Keratinocyte (primary cell): ENCODE results near the gene CKAP4. TPM values are rescaled to one million over a fixed set of nuclear protein-coding genes. Genes with fewer than 3 reads are reported as not detected.

Source experiments
- DNase-seq: peaks from one replicate; pipeline ENCODE4 v3.0.0-alpha.2; 2011; ENCODE audit warnings: low read depth, missing footprints, low spot score
- FAIRE-seq: peaks from 2 replicates; lab custom pipeline; 2011; peaks lifted over from hg19 to GRCh38; lab: Jason Lieb, UNC
- H2AFZ ChIP-seq: 2 replicates; pipeline ENCODE4 v1.6.0; 2012; ENCODE audit warnings: low read length, control low read depth, inconsistent platforms; ENCODE audit not compliant: control insufficient read depth
- H3K27ac ChIP-seq: 2 replicates; pipeline ENCODE4 v1.5.1; 2011; ENCODE audit warnings: low read length; ENCODE audit not compliant: control insufficient read depth, insufficient read depth
- H3K27me3 ChIP-seq: 3 replicates; pipeline ENCODE4 v1.6.0; 2011; ENCODE audit warnings: low read length; ENCODE audit not compliant: control insufficient read depth, insufficient read depth; ENCODE audit errors: extremely low read depth
- H3K36me3 ChIP-seq, 2 experiments: 2 replicates in 1 of 2; 3 replicates in 1 of 2; pipeline ENCODE4 v1.5.1; 2011; ENCODE audit warnings: low read length in 2 of 2, mild to moderate bottlenecking in 1 of 2; ENCODE audit not compliant: control insufficient read depth in 2 of 2, insufficient read depth in 2 of 2; ENCODE audit errors: extremely low read depth in 1 of 2
- H3K4me1 ChIP-seq: 3 replicates; pipeline ENCODE4 v1.5.1; 2011; ENCODE audit warnings: low read length; ENCODE audit not compliant: control insufficient read depth, insufficient read depth; ENCODE audit errors: extremely low read depth
- H3K4me2 ChIP-seq: 3 replicates; pipeline ENCODE4 v1.6.0; 2011; ENCODE audit warnings: low read depth, low read length; ENCODE audit not compliant: control insufficient read depth, insufficient read depth; ENCODE audit errors: extremely low read depth
- H3K4me3 ChIP-seq, 3 experiments: fragments of 200-600 bp in 1 of 3; sonication (generic) in 1 of 3; 2 replicates in 2 of 3; 3 replicates in 1 of 3; pipeline ENCODE4 v1.5.1; 2011 to 2016; ENCODE audit warnings: low read length in 3 of 3, mild to moderate bottlenecking in 3 of 3, control low read depth in 2 of 3, inconsistent platforms in 1 of 3, low read depth in 1 of 3, mixed read lengths in 1 of 3, mixed run types in 1 of 3, moderate library complexity in 1 of 3; ENCODE audit not compliant: control insufficient read depth in 2 of 3, insufficient read depth in 2 of 3; ENCODE audit errors: extremely low read depth in 1 of 3
- H3K79me2 ChIP-seq: 2 replicates; pipeline ENCODE4 v1.6.0; 2012; ENCODE audit warnings: low read length; ENCODE audit not compliant: control insufficient read depth, insufficient read depth
- H3K9ac ChIP-seq: 3 replicates; pipeline ENCODE4 v1.6.0; 2011; ENCODE audit warnings: low read length; ENCODE audit not compliant: control insufficient read depth, insufficient read depth; ENCODE audit errors: extremely low read depth
- H3K9me1 ChIP-seq: 3 replicates; pipeline ENCODE4 v1.6.0; 2011; ENCODE audit warnings: low read length; ENCODE audit not compliant: control insufficient read depth, insufficient read depth; ENCODE audit errors: extremely low read depth
- H3K9me3 ChIP-seq: 2 replicates; pipeline ENCODE4 v1.5.1; 2012; ENCODE audit warnings: low read depth, low read length; ENCODE audit not compliant: control insufficient read depth
- H4K20me1 ChIP-seq: 3 replicates; pipeline ENCODE4 v1.6.0; 2011; ENCODE audit warnings: low read length; ENCODE audit not compliant: control insufficient read depth, insufficient read depth; ENCODE audit errors: extremely low read depth
- EZH2 ChIP-seq: IDR thresholded peaks from one replicate; pipeline ENCODE4 v1.6.1; 2012; ENCODE audit warnings: inconsistent platforms, mild to moderate bottlenecking, low read length, moderate library complexity
- dilution Hi-C: fragments of 300-500 bp; cut with MboI; formaldehyde crosslinking; loops from one replicate; pipeline ENCODE4 v1.7.0; 2020; ENCODE audit warnings: low sequenced_read_pairs; ENCODE audit not compliant: extremely low pct_ligation_motif_present
- polyA plus RNA-seq, 5 experiments: library from polyadenylated mRNA; depleted of rRNA in 3 of 5; stranded (reverse) in 3 of 5; stranded (forward) in 1 of 5; unstranded in 1 of 5; fragments of >200 nt; gene quantifications; 1 replicate in 1 of 5; 2 replicates in 3 of 5; 3 replicates in 1 of 5; pipeline versions ENCODE4 v1.2.1 to v1.2.3, GENCODE V29; 2011 to 2012; ENCODE audit warnings: missing spikeins in 2 of 5, low read depth in 1 of 5, low replicate concordance in 1 of 5
- TF ChIP-seq, protein P1 (sequence below), 3 experiments: IDR thresholded peaks in 1 of 3; conservative IDR thresholded peaks in 1 of 3; optimal IDR thresholded peaks in 1 of 3; 2 replicates in 2 of 3; 3 replicates in 1 of 3; pipeline versions ENCODE3 to v1.5.1; 2011; ENCODE audit warnings: low read length in 3 of 3, mild to moderate bottlenecking in 3 of 3, moderate library complexity in 2 of 3, control low read depth in 1 of 3, inconsistent platforms in 1 of 3; ENCODE audit not compliant: insufficient read depth in 2 of 3; ENCODE audit errors: extremely low read depth in 1 of 3

Gene CKAP4
- polyA plus RNA-seq, 1 donor (not counting 4 experiments of a cell fraction or from before 2014, with no cell fraction given): 84.5 TPM

DNA sequence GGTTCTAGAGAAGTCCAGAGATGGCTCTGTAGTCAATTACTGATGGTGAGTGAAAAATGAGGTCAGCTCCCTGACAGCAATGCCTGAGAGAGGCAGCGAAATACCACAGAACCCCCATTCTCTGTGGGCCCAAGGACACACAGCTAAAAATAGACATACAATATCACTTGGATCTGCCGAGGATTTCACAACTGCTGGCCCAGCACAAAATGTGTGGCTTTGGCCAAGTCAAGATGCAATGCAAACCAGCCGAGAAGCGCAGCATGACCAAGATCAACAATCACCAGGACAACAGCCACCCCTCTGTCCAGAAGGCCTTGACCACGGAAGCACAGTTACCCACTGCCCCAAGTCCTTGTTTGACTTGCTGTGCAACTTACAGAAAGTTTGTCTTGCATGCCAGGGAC is 52.2 kb downstream of the CKAP4 start:
- Histone ChIP-seq H3K36me3 (no peaks in the 10 kb centered on the region), H3K4me2 (no peak overlapping the region), H3K9me1 (no peaks in the 10 kb centered on the region), H2AFZ (no peak overlapping the region), H4K20me1 (no peaks in the 10 kb centered on the region), H3K9me3 (no peaks in the 10 kb centered on the region), H3K4me3 (no peak overlapping the region), H3K4me1 (no peaks in the 10 kb centered on the region), H3K27me3 (peaks cover 8% of the 10 kb centered on the region), H3K9ac (no peak overlapping the region), H3K27ac (no peak overlapping the region), H3K79me2 (no peaks in the 10 kb centered on the region)
- FAIRE-seq (no peak), DNase-seq (no peak)
- dilution Hi-C loops: no loop called here
- TF ChIP-seq, protein P1, sequence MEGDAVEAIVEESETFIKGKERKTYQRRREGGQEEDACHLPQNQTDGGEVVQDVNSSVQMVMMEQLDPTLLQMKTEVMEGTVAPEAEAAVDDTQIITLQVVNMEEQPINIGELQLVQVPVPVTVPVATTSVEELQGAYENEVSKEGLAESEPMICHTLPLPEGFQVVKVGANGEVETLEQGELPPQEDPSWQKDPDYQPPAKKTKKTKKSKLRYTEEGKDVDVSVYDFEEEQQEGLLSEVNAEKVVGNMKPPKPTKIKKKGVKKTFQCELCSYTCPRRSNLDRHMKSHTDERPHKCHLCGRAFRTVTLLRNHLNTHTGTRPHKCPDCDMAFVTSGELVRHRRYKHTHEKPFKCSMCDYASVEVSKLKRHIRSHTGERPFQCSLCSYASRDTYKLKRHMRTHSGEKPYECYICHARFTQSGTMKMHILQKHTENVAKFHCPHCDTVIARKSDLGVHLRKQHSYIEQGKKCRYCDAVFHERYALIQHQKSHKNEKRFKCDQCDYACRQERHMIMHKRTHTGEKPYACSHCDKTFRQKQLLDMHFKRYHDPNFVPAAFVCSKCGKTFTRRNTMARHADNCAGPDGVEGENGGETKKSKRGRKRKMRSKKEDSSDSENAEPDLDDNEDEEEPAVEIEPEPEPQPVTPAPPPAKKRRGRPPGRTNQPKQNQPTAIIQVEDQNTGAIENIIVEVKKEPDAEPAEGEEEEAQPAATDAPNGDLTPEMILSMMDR (optimal IDR thresholded peaks at IDR 0.05 in 1 of 3, IDR thresholded peaks at IDR 0.05 in 1 of 3, conservative IDR thresholded peaks at IDR 0.05 in 1 of 3; ENCODE audit: extremely low read depth in 1 of 3, insufficient read depth in 2 of 3, low read length in 3 of 3): no peak
- TF ChIP-seq EZH2: no peak

DNA sequence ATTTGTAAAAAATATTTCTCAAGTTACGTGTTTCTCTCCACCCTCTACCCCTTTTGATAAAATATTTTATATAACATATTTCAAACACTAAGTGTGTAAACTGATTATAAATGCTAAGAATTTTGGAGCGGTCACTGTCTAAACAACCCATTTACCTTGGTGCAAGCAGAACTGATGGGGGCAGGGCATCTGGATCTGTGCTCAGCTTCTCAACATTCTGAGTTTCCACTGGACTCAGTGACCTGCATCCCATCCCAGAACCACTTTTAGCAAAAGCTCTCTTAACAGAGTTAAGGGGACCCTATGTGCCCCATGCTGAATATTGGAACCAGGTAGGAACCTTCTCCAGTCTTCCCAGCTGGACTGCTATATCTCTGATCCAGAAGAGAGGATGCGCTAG is 53.5 kb downstream of the CKAP4 start:
- Histone ChIP-seq H3K9me3 (no peaks in the 10 kb centered on the region), H3K4me2 (no peak overlapping the region), H3K79me2 (no peaks in the 10 kb centered on the region), H3K27me3 (peaks cover 8% of the 10 kb centered on the region), H4K20me1 (no peaks in the 10 kb centered on the region), H3K9ac (no peak overlapping the region), H2AFZ (no peak overlapping the region), H3K4me1 (no peaks in the 10 kb centered on the region), H3K4me3 (no peak overlapping the region), H3K27ac (no peak overlapping the region), H3K36me3 (no peaks in the 10 kb centered on the region), H3K9me1 (no peaks in the 10 kb centered on the region)
- FAIRE-seq (no peak), DNase-seq (no peak)
- TF ChIP-seq, protein P1 (optimal IDR thresholded peaks at IDR 0.05 in 1 of 3, IDR thresholded peaks at IDR 0.05 in 1 of 3, conservative IDR thresholded peaks at IDR 0.05 in 1 of 3; ENCODE audit: extremely low read depth in 1 of 3, insufficient read depth in 2 of 3, low read length in 3 of 3): no peak
- no peak for TF ChIP-seq EZH2
- dilution Hi-C loops: no loop called here
